Activated naive CD8-positive, alpha-beta T cell (primary cell): ENCODE results near the gene CHST13.

Experiments
- H3K27ac Mint-ChIP-seq: one replicate; pipeline ENCODE4 v1.8.0; 2021; ENCODE audit warnings: mixed read lengths
- H3K27me3 Mint-ChIP-seq: one replicate; pipeline ENCODE4 v1.8.0; 2021; ENCODE audit warnings: mixed read lengths
- H3K36me3 Mint-ChIP-seq: one replicate; pipeline ENCODE4 v1.8.0; 2021; ENCODE audit warnings: mixed read lengths
- H3K4me1 Mint-ChIP-seq: one replicate; pipeline ENCODE4 v1.8.0; 2021; ENCODE audit warnings: low read depth, mixed read lengths
- H3K4me3 Mint-ChIP-seq: one replicate; pipeline ENCODE4 v1.8.0; 2021; ENCODE audit warnings: mild to moderate bottlenecking, mixed read lengths
- H3K9me3 Mint-ChIP-seq: one replicate; pipeline ENCODE4 v1.8.0; 2021; ENCODE audit warnings: low read depth, mixed read lengths

CHST13 gene

GRCh38 chr3:126511291-126511690 is 12.7 kb upstream of the CHST13 start:
- Mint-ChIP-seq H3K4me3 (no peak overlapping the region), H3K4me1 (no peaks in the 10 kb centered on the region), H3K27ac (no peak overlapping the region), H3K9me3 (no peaks in the 10 kb centered on the region), H3K36me3 (no peaks in the 10 kb centered on the region), H3K27me3 (no peaks in the 10 kb centered on the region)

GRCh38 chr3:126512026-126512425 is 11.9 kb upstream of the CHST13 start:
- Mint-ChIP-seq H3K36me3 (no peaks in the 10 kb centered on the region), H3K4me1 (no peaks in the 10 kb centered on the region), H3K4me3 (no peak overlapping the region), H3K27ac (no peak overlapping the region), H3K27me3 (no peaks in the 10 kb centered on the region), H3K9me3 (no peaks in the 10 kb centered on the region)

GRCh38 chr3:126512916-126513650 is 10.9 kb upstream of the CHST13 start:
- Mint-ChIP-seq H3K36me3 (no peaks in the 10 kb centered on the region), H3K9me3 (no peaks in the 10 kb centered on the region), H3K4me1 (no peaks in the 10 kb centered on the region), H3K4me3 (no peak overlapping the region), H3K27me3 (no peaks in the 10 kb centered on the region), H3K27ac (no peak overlapping the region)

GRCh38 chr3:126514161-126514560 is 9.8 kb upstream of the CHST13 start:
- H3K9me3 Mint-ChIP-seq = no peaks in the 10 kb centered on the region
- H3K27me3 Mint-ChIP-seq = no peaks in the 10 kb centered on the region
- H3K4me3 Mint-ChIP-seq = no peak overlapping the region
- H3K36me3 Mint-ChIP-seq = no peaks in the 10 kb centered on the region
- no peak overlapping the region for H3K27ac Mint-ChIP-seq
- H3K4me1 Mint-ChIP-seq = no peaks in the 10 kb centered on the region

- Mint-ChIP-seq H3K9me3 (no peaks in the 10 kb centered on the region), H3K4me3 (no peak overlapping the region)
Observed at GRCh38 chr3:126515066-126515706, 8.8 kb upstream of the CHST13 start.

GRCh38 chr3:126516152-126516935 is 7.6 kb upstream of the CHST13 start:
- Mint-ChIP-seq H3K4me1 (no peaks in the 10 kb centered on the region), H3K36me3 (no peaks in the 10 kb centered on the region), H3K27ac (no peak overlapping the region), H3K27me3 (no peaks in the 10 kb centered on the region), H3K9me3 (no peaks in the 10 kb centered on the region), H3K4me3 (no peak overlapping the region)

More at GRCh38 chr3:126515066-126515706, 8.8 kb upstream of the CHST13 start:
- H3K27ac Mint-ChIP-seq = no peak overlapping the region
- H3K27me3 Mint-ChIP-seq = no peaks in the 10 kb centered on the region
- no peaks in the 10 kb centered on the region for H3K36me3 Mint-ChIP-seq
- H3K4me1 Mint-ChIP-seq = no peaks in the 10 kb centered on the region

- Mint-ChIP-seq H3K4me1 (no peaks in the 10 kb centered on the region), H3K36me3 (no peaks in the 10 kb centered on the region), H3K4me3 (no peak overlapping the region), H3K27me3 (no peaks in the 10 kb centered on the region), H3K27ac (no peak overlapping the region), H3K9me3 (no peaks in the 10 kb centered on the region)
Observed at GRCh38 chr3:126516936-126517290, 7.0 kb upstream of the CHST13 start.

GRCh38 chr3:126517291-126517951 is 6.5 kb upstream of the CHST13 start, which contains the start of gene UROC1:
UROC1 (minus strand) TSS chr3:126517773; CDS start chr3:126517719, 54 bp downstream.
- H3K27me3 Mint-ChIP-seq = peaks cover 5% of the 10 kb centered on the region
- H3K9me3 Mint-ChIP-seq = no peaks in the 10 kb centered on the region
- no peaks in the 10 kb centered on the region for H3K4me1 Mint-ChIP-seq
- H3K36me3 Mint-ChIP-seq = no peaks in the 10 kb centered on the region
- H3K4me3 Mint-ChIP-seq = no peak within 1 kb of the TSS
- H3K27ac Mint-ChIP-seq = no peak within 1 kb of the TSS

- Mint-ChIP-seq H3K4me1 (no peaks in the 10 kb centered on the region), H3K27me3 (peaks cover 6% of the 10 kb centered on the region), H3K4me3 (no peak overlapping the region), H3K27ac (no peak overlapping the region), H3K9me3 (no peaks in the 10 kb centered on the region), H3K36me3 (no peaks in the 10 kb centered on the region)
Observed at GRCh38 chr3:126517986-126518778, 5.8 kb upstream of the CHST13 start.

- H3K27me3 Mint-ChIP-seq = peaks cover 7% of the 10 kb centered on the region
Observed at GRCh38 chr3:126518779-126519177, 5.2 kb upstream of the CHST13 start.

GRCh38 chr3:126519506-126520455 is 4.2 kb upstream of the CHST13 start:
- Mint-ChIP-seq H3K27me3 (peaks cover 7% of the 10 kb centered on the region), H3K9me3 (no peaks in the 10 kb centered on the region), H3K27ac (no peak overlapping the region), H3K36me3 (no peaks in the 10 kb centered on the region), H3K4me1 (no peaks in the 10 kb centered on the region), H3K4me3 (no peak overlapping the region)

More at GRCh38 chr3:126518779-126519177, 5.2 kb upstream of the CHST13 start:
- no peaks in the 10 kb centered on the region for H3K9me3 Mint-ChIP-seq
- H3K36me3 Mint-ChIP-seq = no peaks in the 10 kb centered on the region
- H3K4me1 Mint-ChIP-seq = no peaks in the 10 kb centered on the region
- H3K4me3 Mint-ChIP-seq = no peak overlapping the region
- no peak overlapping the region for H3K27ac Mint-ChIP-seq

- Mint-ChIP-seq H3K9me3 (no peaks in the 10 kb centered on the region), H3K36me3 (no peaks in the 10 kb centered on the region), H3K27me3 (peaks cover 7% of the 10 kb centered on the region), H3K27ac (no peak overlapping the region), H3K4me3 (no peak overlapping the region), H3K4me1 (no peaks in the 10 kb centered on the region)
Observed at GRCh38 chr3:126521122-126521891, 2.6 kb upstream of the CHST13 start.

GRCh38 chr3:126522363-126522788 is 1.6 kb upstream of the CHST13 start:
- Mint-ChIP-seq H3K4me1 (no peaks in the 10 kb centered on the region), H3K27me3 (peaks cover 7% of the 10 kb centered on the region), H3K27ac (no peak overlapping the region), H3K4me3 (no peak overlapping the region), H3K36me3 (no peaks in the 10 kb centered on the region), H3K9me3 (no peaks in the 10 kb centered on the region)
